GM12801 (cell line): ENCODE measurements around the gene TXNDC15.

ENCODE experiments used
- TF ChIP-seq, protein P1 (sequence below): IDR thresholded peaks from one replicate; pipeline ENCODE4 v1.5.1; 2011; ENCODE audit warnings: control low read depth; ENCODE audit not compliant: insufficient read length; ENCODE audit errors: extremely low read depth

TXNDC15 gene

GRCh38 chr5:134906811-134907210, 32.6 kb downstream of the TXNDC15 start:
- TF ChIP-seq, protein P1, sequence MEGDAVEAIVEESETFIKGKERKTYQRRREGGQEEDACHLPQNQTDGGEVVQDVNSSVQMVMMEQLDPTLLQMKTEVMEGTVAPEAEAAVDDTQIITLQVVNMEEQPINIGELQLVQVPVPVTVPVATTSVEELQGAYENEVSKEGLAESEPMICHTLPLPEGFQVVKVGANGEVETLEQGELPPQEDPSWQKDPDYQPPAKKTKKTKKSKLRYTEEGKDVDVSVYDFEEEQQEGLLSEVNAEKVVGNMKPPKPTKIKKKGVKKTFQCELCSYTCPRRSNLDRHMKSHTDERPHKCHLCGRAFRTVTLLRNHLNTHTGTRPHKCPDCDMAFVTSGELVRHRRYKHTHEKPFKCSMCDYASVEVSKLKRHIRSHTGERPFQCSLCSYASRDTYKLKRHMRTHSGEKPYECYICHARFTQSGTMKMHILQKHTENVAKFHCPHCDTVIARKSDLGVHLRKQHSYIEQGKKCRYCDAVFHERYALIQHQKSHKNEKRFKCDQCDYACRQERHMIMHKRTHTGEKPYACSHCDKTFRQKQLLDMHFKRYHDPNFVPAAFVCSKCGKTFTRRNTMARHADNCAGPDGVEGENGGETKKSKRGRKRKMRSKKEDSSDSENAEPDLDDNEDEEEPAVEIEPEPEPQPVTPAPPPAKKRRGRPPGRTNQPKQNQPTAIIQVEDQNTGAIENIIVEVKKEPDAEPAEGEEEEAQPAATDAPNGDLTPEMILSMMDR: no peak

GRCh38 chr5:134911285-134912206, 37.4 kb downstream of the TXNDC15 start:
- TF ChIP-seq, protein P1: no peak

DNA sequence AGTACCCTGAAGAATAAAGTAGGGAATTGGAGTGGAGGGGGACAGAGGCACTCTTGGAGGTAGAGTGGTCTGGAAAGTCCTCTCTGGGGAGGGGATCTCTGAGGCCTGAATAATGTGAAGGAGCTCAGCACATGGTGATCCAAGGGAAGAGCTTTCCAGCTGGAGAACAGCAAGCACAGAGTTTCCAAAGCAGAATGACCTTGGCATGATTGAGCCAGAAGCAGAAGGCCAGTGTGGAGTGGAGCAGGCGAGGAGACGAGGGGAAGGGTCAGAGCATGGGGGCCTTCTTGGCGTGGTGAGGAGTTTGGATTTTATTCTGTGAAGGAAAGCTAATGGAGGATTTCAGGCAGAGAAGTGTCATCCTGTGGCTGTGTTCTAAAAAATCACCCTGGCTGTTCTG, 39.1 kb downstream of the TXNDC15 start:
- TF ChIP-seq, protein P1: no peak

DNA sequence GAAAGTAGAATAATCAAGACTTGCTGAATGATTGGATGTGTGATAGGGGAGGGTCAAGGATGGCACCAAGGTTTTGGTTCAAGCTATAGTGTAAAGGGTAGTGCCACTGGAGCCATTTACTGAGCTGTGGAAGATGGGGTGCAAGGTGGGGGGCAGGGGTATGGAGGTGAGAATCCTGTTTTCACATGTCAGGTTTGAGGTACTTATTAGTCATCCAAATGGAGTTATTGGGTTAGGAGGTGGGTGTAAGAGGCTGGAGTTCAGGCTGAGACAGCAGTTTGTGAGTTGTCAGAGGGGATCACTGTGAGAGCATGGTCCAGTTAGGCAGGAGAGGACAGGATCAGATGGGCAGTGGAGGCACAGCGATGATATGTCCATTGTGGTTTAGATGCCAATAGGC, 39.6 kb downstream of the TXNDC15 start:
- TF ChIP-seq, protein P1: no peak

- TF ChIP-seq, protein P1: no peak
These were observed 43.1 kb downstream of the TXNDC15 start for GRCh38 chr5:134917070-134917815.

GRCh38 chr5:134918861-134919260, 44.7 kb downstream of the TXNDC15 start:
- TF ChIP-seq, protein P1: no peak

GRCh38 chr5:134920848-134921575, 46.8 kb downstream of the TXNDC15 start:
- TF ChIP-seq, protein P1: no peak
